NCI-H2171 (cell line): ENCODE data around the gene CENPT.
A peak's percentile ranks its signal among the peaks of the same experiment; 100 is the strongest.
"Not testable (repeated sequence)": the region's sequence is repeated elsewhere in the genome, so short reads cannot be mapped to it uniquely, and the experiment has no call there.

Experiments
- DNase-seq: peaks from one replicate; lab custom pipeline; 2025; lab: John Stamatoyannopoulos, UW

CENPT gene

DNA sequence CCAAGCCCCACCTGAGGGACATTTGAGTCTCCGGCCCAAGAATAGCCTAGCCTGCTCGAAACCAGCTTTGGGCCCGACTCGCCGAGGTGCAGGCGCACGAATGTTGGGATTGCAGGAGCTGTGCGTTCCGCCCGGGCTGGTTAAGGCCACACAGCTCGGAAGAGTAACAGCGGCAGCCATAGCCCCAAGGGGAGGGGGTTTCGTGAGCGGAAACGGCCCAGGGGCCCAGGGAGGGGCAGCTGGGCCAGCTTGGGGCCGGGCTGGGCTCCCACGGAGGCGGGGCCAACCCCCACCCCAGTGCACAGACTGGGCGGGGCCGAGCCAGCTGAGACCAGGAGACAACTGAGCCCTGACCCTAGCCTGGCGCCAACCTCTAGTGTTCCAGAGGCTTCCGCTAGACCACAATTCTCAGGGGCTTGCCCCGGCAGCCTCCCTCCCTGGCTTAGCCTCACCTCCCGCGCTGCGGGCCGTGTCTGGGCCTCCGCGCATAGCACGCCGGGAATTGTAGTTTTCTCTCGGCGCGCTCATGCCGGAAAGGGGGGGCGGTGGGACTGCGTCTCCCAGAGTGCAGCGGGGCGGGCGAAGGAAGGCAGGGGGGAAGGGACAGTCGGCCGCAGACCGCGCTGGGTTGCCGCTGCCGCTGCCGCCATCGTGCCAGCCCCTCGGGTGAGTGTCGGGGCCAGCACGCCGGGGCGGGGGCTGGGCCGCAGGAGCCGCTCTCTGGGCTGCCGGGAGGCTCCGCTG lies 1.0 kb downstream of the CENPT start, which contains the start of gene NUTF2:
Gene NUTF2, plus strand, starts transcription at position 614 of the 744 bp plus-strand sequence. CDS start 18,198 bp downstream, outside the sequence.
- peak; percentile 96 for DNase-seq

GRCh38 chr16:67846063-67846319 lies 1.5 kb downstream of the CENPT start:
- DNase-seq = no peak

DNA sequence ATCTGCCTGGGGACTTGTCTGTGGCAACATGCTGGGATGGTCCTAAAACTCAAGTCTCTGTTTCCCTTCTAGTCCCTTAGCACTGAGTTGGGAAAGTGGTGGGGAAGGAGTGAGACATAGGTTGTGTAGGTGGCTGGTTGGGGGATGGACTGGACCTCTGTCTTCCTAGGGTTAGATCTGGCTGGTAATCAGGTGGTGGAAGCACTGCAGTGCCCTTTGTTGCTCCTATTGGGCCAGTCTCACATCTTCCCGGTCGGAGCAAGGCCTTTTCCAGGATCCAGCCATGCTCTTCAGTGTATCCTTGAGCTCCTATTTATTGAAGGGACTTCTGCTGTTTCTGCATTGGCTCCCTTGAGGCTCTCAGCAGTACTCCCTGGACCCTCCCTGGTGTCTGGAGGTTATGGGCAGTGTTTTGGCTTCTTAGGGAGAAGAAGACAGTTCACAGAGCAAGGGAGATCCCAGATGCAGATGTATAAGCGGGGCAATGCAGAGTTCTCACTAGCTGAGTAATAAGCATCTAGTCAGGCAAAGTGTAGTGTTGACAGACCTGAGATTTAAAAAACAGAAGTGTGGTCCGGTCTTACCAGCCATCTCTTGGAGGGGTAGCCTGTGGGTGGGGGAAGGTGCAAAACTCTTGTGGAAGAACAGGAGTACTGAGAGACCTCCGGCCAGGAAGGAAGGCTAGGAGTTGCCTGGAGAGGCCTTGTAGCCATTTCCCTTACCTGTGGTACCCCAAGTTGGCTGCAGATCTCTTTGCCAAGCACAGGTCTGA lies 2.0 kb downstream of the CENPT start:
- no peak for DNase-seq

DNA sequence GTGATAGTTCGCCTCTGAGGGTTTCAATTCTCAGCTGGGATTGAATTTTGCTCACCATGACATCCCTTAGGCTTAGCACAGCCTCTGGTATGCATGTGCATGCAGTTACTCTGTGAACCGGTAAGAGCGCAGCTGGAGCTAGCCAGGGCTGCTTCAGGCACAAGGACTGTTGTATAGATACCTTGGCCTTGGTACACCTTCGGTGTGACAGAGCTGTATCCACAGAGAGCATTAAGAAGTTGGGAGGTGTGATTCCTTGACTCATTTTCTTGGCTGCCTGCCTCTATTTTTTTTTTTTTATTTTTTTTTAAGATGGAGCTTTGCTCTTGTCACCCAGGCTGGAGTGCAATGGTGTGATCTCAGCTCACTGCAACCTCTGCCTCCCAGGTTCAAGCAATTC lies 3.0 kb downstream of the CENPT start:
- DNase-seq = no peak

DNA sequence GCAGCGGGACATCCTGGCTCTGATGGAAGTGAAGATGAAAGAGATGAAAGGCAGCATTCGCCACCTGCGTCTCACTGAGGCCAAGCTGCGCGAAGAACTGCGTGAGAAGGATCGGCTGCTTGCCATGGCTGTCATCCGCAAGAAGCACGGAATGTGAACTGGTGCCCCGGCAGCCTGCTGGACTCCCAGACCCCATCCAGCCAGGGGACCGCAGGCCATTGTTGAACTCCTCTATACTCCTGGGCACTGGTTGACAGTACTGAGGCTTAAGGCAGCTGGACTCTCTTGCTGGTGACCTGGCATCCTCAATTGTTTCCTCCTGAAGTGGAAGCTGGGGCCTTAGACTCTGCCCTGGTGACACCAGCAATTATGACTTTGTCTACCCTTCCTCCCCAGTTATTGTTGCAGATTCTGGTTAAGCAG lies 4.1 kb downstream of the CENPT start:
- DNase-seq = no peak

- peak; percentile 55 for DNase-seq
Observed at GRCh38 chr16:67842509-67843342, 4.8 kb downstream of the CENPT start.

- DNase-seq = peak; percentile 94
Observed at GRCh38 chr16:67841816-67842508, 5.5 kb downstream of the CENPT start, which contains the start of gene THAP11. Gene THAP11 (plus strand): TSS chr16:67842320. CDS start chr16:67842555, 235 bp downstream.

DNA sequence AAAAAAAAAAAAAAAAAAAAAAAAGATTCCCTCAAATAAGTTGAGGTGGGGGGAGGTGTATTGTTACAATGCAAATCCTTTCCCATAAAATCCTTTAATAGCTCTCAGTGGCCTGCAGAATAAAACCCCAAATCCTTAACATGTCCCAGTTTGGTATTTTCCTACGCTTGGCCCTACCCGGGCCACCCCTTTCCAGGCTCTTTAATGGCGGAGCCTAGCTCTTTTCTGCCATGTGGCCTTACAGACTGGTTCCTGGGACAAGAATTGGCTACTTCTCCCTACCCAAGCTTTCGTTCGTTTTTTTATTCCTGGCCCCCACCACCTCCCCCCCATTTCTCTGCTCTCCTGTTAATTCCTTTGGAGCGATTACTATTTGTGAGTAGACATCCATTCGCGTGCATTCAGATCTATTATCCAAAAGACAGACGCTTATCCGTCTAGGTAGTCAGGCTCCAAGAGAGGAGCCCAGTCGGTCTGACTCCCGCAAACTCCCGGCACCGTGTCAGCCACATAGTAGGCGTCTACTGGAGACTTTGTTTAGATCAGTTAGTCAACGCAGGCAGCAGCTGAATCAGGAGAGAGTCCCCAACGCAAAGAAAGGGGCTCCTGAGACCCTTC lies 6.2 kb downstream of the CENPT start:
- DNase-seq = no peak

- DNase-seq = no peak
Observed at GRCh38 chr16:67837811-67838210, 9.7 kb downstream of the CENPT start.

DNA sequence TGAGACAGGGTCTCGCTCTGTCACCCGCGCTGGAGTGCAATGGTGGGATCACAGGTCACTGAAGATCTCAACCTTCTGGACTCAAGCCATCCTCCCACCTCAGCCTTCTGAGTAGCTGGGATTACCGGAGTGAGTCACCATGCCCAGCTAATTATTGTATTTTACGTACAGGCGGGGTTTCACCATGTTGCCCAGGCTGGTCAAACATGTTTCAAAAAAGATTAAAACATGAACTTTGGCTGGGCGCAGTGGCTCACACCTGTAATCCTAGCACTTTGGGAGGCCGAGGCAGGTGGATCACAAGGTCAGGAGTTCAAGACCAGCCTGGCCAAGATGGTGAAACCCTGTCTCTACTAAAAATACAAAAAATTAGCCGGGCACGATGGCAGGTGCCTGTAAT lies 10.3 kb downstream of the CENPT start:
- not testable (repeated sequence) for DNase-seq

GRCh38 chr16:67834242-67834614 lies 13.3 kb downstream of the CENPT start:
- no peak for DNase-seq

DNA sequence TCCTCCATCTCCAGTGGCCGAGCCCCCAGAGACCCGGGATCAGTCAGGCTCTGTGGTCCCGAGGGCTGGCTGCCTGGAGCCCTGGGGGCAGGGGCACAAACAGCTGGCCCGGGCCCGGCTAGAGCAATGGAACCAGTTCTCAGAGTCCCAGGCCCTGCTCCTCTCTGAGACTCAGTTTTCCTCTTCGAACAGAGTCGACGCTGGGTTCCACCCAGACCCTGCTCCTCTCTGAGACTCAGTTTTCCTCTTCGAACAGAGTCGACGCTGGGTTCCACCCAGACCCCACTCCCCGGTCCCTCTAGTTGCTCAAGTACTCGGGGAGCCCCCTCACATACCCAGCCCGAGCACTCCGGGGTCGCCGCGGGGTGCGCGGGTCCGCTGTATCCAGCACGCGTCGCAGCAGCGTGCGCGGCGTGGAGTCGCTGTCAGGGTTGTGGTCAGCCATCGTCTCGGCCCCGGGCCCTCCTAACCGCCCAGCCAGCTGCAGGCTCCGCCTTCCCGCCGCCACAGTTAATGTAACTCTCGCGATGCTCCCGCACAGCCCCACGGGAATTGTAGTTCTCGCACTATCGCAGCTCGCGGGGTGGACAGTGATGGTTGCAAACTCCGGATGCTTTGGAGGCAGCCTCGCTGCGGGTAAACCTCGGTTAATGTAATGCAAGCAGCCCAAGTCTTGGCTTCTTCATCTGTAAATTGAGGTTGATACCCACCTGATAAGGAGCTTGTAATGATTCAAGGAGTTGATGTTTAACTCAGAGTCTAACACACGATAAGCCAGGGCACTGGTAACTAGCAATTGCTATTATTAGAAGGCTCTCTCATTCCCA lies 13.9 kb downstream of the CENPT start:
- DNase-seq = peak; percentile 96

DNA sequence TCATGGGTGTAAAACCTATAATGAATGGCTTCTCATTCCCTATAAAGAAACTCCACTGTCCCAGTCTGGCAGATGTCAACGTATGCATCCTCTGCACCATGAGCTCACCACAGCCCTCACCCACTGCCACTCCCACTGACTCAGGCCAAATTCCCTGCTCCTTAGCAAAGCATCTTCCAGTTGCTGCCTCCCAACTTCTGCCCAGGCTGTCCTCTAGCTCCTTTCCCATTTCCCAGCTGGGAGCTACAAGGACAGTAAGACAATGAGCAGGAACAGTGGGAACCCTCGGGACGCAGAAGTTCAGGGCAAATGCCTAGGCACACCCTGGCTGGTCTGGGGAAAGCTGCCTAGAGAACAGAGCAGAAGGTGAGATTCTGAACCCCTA lies 14.5 kb downstream of the CENPT start:
- DNase-seq = no peak

- DNase-seq = no peak
Observed at GRCh38 chr16:67828651-67829050, 18.8 kb downstream of the CENPT start.

DNA sequence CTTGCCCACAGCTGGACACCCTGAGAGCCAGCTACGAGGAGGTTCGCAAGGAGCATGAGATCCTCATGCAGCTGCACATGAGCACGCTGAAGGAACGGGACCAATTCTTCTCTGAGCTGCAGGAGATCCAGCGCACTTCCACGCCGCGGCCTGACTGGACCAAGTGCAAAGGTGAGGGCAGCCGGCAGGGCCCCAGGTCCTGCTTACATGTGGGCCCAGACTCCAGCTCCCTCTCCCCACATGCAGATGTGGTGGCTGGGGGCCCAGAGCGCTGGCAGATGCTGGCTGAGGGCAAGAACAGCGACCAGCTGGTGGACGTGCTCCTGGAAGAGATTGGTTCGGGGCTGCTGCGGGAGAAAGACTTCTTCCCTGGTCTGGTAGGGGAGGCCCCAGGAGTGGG lies 21.6 kb downstream of the CENPT start:
- DNase-seq = no peak

- no peak for DNase-seq
Observed at GRCh38 chr16:67825119-67825518, 22.4 kb downstream of the CENPT start.

- no peak for DNase-seq
Observed at GRCh38 chr16:67822511-67822910, 25.0 kb downstream of the CENPT start.

GRCh38 chr16:67820608-67821259 lies 26.8 kb downstream of the CENPT start:
- no peak for DNase-seq

DNA sequence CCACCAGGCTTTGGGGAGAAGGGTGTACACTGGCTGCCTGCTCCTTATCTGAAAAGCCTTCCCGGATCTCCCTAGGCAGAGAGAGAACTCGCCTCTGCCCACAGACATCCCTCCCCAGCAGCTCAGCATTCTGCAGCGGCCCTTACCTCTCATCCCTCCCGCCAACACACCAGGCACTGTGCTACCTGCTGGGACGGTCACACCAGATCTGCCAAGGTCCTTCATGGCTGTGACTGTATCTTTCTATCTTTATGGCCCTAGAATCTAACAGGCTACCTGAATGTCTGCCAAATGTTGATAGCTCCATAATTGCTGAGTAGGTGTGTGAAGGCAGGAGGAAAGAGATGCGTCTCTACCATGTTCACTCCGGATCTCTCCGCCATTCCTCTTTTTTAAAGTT lies 32.9 kb downstream of the CENPT start:
- no peak for DNase-seq

GRCh38 chr16:67811899-67812298 lies 35.6 kb downstream of the CENPT start:
- DNase-seq = no peak
